ENCODE data around the gene TMEM42. TPM values are rescaled to one million over a fixed set of nuclear protein-coding genes. Genes with fewer than 3 reads are reported as not detected.

TMEM42 gene
- total and polyA plus RNA-seq, 2 donors from 2014 or later = 17.7 to 33.6 TPM

DNA sequence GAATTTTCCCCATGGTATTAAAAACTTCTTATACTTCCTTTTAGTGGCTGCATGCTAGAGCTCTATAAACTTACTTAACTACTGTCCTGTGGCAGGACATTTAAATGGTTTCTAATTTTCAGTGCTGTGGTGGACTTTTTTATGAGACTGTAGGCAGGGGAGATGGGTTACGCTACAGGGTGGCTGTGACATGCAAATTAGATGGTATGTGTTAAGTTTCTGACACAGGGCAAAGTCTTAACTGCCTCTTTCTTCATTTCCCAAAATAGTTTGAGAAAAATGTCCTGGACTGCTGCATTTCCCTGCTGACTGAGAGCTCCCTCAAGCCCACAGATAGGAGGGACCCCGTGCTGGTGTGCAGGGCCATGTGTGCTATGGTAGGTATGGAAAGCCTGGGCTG, 34.7 kb downstream of the TMEM42 start:
- TF ChIP-seq, protein P1, sequence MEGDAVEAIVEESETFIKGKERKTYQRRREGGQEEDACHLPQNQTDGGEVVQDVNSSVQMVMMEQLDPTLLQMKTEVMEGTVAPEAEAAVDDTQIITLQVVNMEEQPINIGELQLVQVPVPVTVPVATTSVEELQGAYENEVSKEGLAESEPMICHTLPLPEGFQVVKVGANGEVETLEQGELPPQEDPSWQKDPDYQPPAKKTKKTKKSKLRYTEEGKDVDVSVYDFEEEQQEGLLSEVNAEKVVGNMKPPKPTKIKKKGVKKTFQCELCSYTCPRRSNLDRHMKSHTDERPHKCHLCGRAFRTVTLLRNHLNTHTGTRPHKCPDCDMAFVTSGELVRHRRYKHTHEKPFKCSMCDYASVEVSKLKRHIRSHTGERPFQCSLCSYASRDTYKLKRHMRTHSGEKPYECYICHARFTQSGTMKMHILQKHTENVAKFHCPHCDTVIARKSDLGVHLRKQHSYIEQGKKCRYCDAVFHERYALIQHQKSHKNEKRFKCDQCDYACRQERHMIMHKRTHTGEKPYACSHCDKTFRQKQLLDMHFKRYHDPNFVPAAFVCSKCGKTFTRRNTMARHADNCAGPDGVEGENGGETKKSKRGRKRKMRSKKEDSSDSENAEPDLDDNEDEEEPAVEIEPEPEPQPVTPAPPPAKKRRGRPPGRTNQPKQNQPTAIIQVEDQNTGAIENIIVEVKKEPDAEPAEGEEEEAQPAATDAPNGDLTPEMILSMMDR (IDR thresholded peaks at IDR 0.05; ENCODE audit: borderline replicate concordance, extremely low read depth, insufficient read depth) = no peak
- no peaks in the 10 kb centered on the region for H3K9me3 ChIP-seq (ENCODE audit: control insufficient read depth in 2 of 3, insufficient read depth in 1 of 3, low read length in 3 of 3)
- intact Hi-C loops (cut with DNase I) = no loop called here
- no peaks in the 10 kb centered on the region for H3K4me1 ChIP-seq (ENCODE audit: control insufficient read depth in 2 of 3, insufficient read depth in 2 of 3, low read depth in 1 of 3, low read length in 3 of 3)
- DNase-seq (no peak), FAIRE-seq (no peak)
- no peak overlapping the region for H3K9ac ChIP-seq (ENCODE audit: low read length in 3 of 3)
- H3K27ac ChIP-seq (ENCODE audit: low read depth in 2 of 2, low read length in 2 of 2) = no peak overlapping the region
- H3K27me3 ChIP-seq (ENCODE audit: control insufficient read depth, insufficient read depth, low read length) = no peaks in the 10 kb centered on the region
- no peaks in the 10 kb centered on the region for H3K36me3 ChIP-seq (ENCODE audit: control insufficient read depth in 2 of 3, insufficient read depth in 3 of 3, low read length in 3 of 3)
- H3K4me3 ChIP-seq (ENCODE audit: low read length in 3 of 3) = no peak overlapping the region

DNA sequence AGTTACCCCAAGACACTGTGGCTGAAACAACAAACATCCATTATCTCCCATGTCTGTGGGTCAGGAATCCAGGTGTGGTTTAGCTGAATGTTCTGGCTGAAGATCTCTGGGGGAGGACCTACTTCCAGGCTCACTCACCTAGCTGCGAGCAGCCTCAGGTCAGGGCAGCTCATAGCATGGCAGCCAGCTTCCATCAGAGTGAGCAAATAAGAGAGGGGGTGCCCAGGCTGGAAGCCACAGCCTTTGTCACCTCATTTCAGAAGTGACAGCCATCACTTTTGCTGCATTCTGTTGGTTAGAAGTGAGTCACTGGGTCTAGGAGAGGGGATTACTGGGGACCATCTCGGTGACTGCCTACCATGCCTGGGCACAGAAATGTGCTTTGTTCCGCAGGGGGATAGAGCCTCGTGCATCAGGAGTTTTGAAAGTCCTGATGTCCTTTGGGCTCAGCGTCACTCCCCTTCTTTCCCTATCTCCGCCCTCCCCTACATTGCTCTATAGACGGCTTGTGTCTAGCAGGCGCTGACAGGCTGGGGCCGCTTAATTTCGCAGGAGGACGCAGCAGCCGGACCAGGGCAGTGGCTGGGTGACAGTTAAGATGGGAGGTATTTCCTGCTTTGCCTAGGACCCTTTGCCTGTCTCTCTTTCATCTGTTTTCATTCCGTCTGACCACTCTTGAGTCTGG, 38.1 kb downstream of the TMEM42 start:
- Histone ChIP-seq H3K27ac (ENCODE audit: low read depth in 2 of 2, low read length in 2 of 2) (no peak overlapping the region), H3K36me3 (ENCODE audit: control insufficient read depth in 2 of 3, insufficient read depth in 3 of 3, low read length in 3 of 3) (no peaks in the 10 kb centered on the region), H3K27me3 (ENCODE audit: control insufficient read depth, insufficient read depth, low read length) (no peaks in the 10 kb centered on the region), H3K4me1 (ENCODE audit: control insufficient read depth in 2 of 3, insufficient read depth in 2 of 3, low read depth in 1 of 3, low read length in 3 of 3) (no peaks in the 10 kb centered on the region), H3K4me3 (ENCODE audit: low read length in 3 of 3) (no peak overlapping the region), H3K9ac (ENCODE audit: low read length in 3 of 3) (no peak overlapping the region), H3K9me3 (ENCODE audit: control insufficient read depth in 2 of 3, insufficient read depth in 1 of 3, low read length in 3 of 3) (no peaks in the 10 kb centered on the region)
- TF ChIP-seq, protein P1 (IDR thresholded peaks at IDR 0.05; ENCODE audit: borderline replicate concordance, extremely low read depth, insufficient read depth) = no peak
- DNase-seq = peak in 2 of 5 donors; percentile 8 to 43
- FAIRE-seq = no peak
- intact Hi-C loops (cut with DNase I) = no loop called here

DNA sequence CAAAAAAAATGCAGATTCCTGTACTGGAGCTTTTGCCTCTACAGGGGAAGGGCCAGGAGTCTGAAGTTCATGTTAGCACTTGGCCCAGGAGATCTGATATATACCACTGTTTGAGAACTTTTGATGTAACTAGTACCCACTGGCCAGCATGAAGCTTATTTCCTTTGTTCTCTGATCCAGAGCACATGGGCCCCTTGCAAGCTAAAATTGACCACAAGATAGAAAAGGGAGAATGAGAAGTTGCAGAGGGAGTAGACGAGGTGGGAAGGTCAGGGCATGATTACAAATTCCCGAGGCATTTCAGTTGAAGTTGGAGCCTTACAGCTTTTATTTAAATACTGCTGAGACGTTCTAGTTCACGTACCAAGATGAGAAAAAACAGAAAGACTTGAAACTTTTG, 40.9 kb downstream of the TMEM42 start:
- no peak overlapping the region for H3K4me3 ChIP-seq (ENCODE audit: low read length in 3 of 3)
- DNase-seq = no peak
- H3K36me3 ChIP-seq (ENCODE audit: control insufficient read depth in 2 of 3, insufficient read depth in 3 of 3, low read length in 3 of 3) = no peaks in the 10 kb centered on the region
- no peaks in the 10 kb centered on the region for H3K27me3 ChIP-seq (ENCODE audit: control insufficient read depth, insufficient read depth, low read length)
- no peak overlapping the region for H3K9ac ChIP-seq (ENCODE audit: low read length in 3 of 3)
- no peaks in the 10 kb centered on the region for H3K9me3 ChIP-seq (ENCODE audit: control insufficient read depth in 2 of 3, insufficient read depth in 1 of 3, low read length in 3 of 3)
- H3K4me1 ChIP-seq (ENCODE audit: control insufficient read depth in 2 of 3, insufficient read depth in 2 of 3, low read depth in 1 of 3, low read length in 3 of 3) = no peaks in the 10 kb centered on the region
- H3K27ac ChIP-seq (ENCODE audit: low read depth in 2 of 2, low read length in 2 of 2) = no peak overlapping the region
- FAIRE-seq = no peak
- TF ChIP-seq, protein P1 (IDR thresholded peaks at IDR 0.05; ENCODE audit: borderline replicate concordance, extremely low read depth, insufficient read depth) = no peak
- intact Hi-C loops (cut with DNase I) = no loop called here

DNA sequence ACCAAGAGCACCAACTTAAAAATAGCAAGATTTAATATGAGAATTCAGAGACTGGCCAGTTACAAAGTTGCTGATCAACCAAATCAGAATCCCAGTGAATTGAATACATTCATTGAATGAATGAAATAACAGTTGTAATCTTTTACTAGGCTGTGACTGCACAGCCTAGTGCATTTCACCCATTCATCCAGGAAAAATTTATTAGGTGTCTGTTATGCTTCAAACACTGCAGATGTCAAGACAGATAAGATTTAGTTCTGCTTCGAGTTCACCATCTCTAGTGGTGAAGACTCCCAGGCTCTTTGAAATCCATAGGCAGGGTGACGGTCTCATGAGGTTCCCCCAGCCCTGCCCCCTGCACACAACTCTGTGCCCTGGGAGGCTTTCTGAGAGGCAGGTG, 41.6 kb downstream of the TMEM42 start:
- FAIRE-seq = no peak
- Histone ChIP-seq H3K4me3 (ENCODE audit: low read length in 3 of 3) (no peak overlapping the region), H3K4me1 (ENCODE audit: control insufficient read depth in 2 of 3, insufficient read depth in 2 of 3, low read depth in 1 of 3, low read length in 3 of 3) (no peaks in the 10 kb centered on the region), H3K36me3 (ENCODE audit: control insufficient read depth in 2 of 3, insufficient read depth in 3 of 3, low read length in 3 of 3) (no peaks in the 10 kb centered on the region), H3K9me3 (ENCODE audit: control insufficient read depth in 2 of 3, insufficient read depth in 1 of 3, low read length in 3 of 3) (no peaks in the 10 kb centered on the region), H3K27me3 (ENCODE audit: control insufficient read depth, insufficient read depth, low read length) (no peaks in the 10 kb centered on the region), H3K9ac (ENCODE audit: low read length in 3 of 3) (no peak overlapping the region), H3K27ac (ENCODE audit: low read depth in 2 of 2, low read length in 2 of 2) (no peak overlapping the region)
- no peak for DNase-seq
- intact Hi-C loops (cut with DNase I) = no loop called here
- TF ChIP-seq, protein P1 (IDR thresholded peaks at IDR 0.05; ENCODE audit: borderline replicate concordance, extremely low read depth, insufficient read depth) = no peak

Data from kidney (tissue), 14 donors.